ENCODE data around the gene C1orf21. TPM values are rescaled to one million over a fixed set of nuclear protein-coding genes. Genes with fewer than 3 reads are reported as not detected.

The C1orf21 gene
- polyA plus RNA-seq, 3 donors = 0.23 to 1.1 (median 0.28) TPM

- intact Hi-C loops (cut with micrococcal nuclease) = no loop called here
- Mint-ChIP-seq H3K4me3 (no peak overlapping the region), H3K4me1 (peaks cover 39% of the 10 kb centered on the region), H3K9me3 (peaks cover 0 to 9% (median 5%) of the 10 kb centered on the region in 7 donors), H3K27me3 (ENCODE audit: low read depth in 3 of 3) (peaks cover 0 to 5% (median 3%) of the 10 kb centered on the region in 3 donors), H3K27ac (no peak overlapping the region), H3K36me3 (no peaks in the 10 kb centered on the region)
- H3K36me3 ChIP-seq (replicated peaks in 1 of 2; ENCODE audit: control insufficient read depth in 1 of 2, insufficient read depth in 2 of 2, low read length in 2 of 2) = no peaks in the 10 kb centered on the region
- WGBS (ENCODE audit: insufficient coverage) = 100% methylated on average over 2 of the region's 6 CpGs
- H3K9me3 ChIP-seq (replicated peaks in 1 of 2; ENCODE audit: control insufficient read depth in 1 of 2, insufficient read depth in 1 of 2, low read length in 2 of 2) = peaks cover 0 to 4% of the 10 kb centered on the region in 2 donors
- peaks cover 13 to 21% of the 10 kb centered on the region in 2 donors for H3K4me1 ChIP-seq (ENCODE audit: control insufficient read depth in 1 of 2, insufficient read depth in 2 of 2, low read length in 2 of 2)
- H3K4me2 ChIP-seq (replicated peaks; ENCODE audit: extremely low read depth, low read length, poor library complexity, severe bottlenecking) = no peak overlapping the region
- no peak overlapping the region for H3K4me3 ChIP-seq (replicated peaks in 1 of 3; ENCODE audit: low read depth in 2 of 3, low read length in 3 of 3)
- TF ChIP-seq CTCF (IDR thresholded peaks at IDR 0.05) = no peak
- H3K79me2 ChIP-seq (ENCODE audit: insufficient read depth, low read length) = no peaks in the 10 kb centered on the region
- H3K27me3 ChIP-seq (ENCODE audit: control insufficient read depth in 2 of 2, insufficient read depth in 2 of 2, low read length in 2 of 2) = no peaks in the 10 kb centered on the region
- no peaks in the 10 kb centered on the region for H4K20me1 ChIP-seq (ENCODE audit: insufficient read depth, low read length)
- no peak for DNase-seq
- H3K9ac ChIP-seq (ENCODE audit: insufficient read depth, low read length, poor library complexity, severe bottlenecking) = no peak overlapping the region
- H3K27ac ChIP-seq (ENCODE audit: low read depth in 1 of 2, low read length in 2 of 2) = no peak overlapping the region
- no peak overlapping the region for H2AFZ ChIP-seq (ENCODE audit: insufficient read depth, low read depth, low read length, poor library complexity, severe bottlenecking)
These were observed 249.2 kb downstream of the C1orf21 start for GRCh38 chr1:184635980-184636431.

- WGBS (ENCODE audit: insufficient coverage) = no CpG with 5 or more reads among the region's 2 CpGs
- peak overlapping the region; percentile 43 for H3K4me2 ChIP-seq (replicated peaks; ENCODE audit: extremely low read depth, low read length, poor library complexity, severe bottlenecking)
These were observed 250.9 kb downstream of the C1orf21 start for GRCh38 chr1:184637664-184638240.

More at GRCh38 chr1:184637664-184638240, 250.9 kb downstream of the C1orf21 start:
- DNase-seq = peak in 2 of 3 donors; percentile 56 to 74
- H2AFZ ChIP-seq (ENCODE audit: insufficient read depth, low read depth, low read length, poor library complexity, severe bottlenecking) = no peak overlapping the region
- TF ChIP-seq CTCF (IDR thresholded peaks at IDR 0.05) = no peak
- peaks cover 0 to 4% of the 10 kb centered on the region in 2 donors for H3K9me3 ChIP-seq (replicated peaks in 1 of 2; ENCODE audit: control insufficient read depth in 1 of 2, insufficient read depth in 1 of 2, low read length in 2 of 2)
- peak overlapping the region in 1 of 2 donors; percentile 65 for H3K27ac ChIP-seq (ENCODE audit: low read depth in 1 of 2, low read length in 2 of 2)
- H4K20me1 ChIP-seq (ENCODE audit: insufficient read depth, low read length) = no peaks in the 10 kb centered on the region
- H3K27me3 Mint-ChIP-seq (ENCODE audit: low read depth in 3 of 3) = peaks cover 0 to 8% (median 4%) of the 10 kb centered on the region in 3 donors
- H3K4me3 ChIP-seq (replicated peaks in 1 of 3; ENCODE audit: low read depth in 2 of 3, low read length in 3 of 3) = peak overlapping the region in 1 of 3 experiments; percentile 24
- H3K4me3 Mint-ChIP-seq = no peak overlapping the region
- H3K27ac Mint-ChIP-seq = peak overlapping the region in 4 of 7 donors; percentile 20 to 80 (median 60)
- peaks cover 44% of the 10 kb centered on the region for H3K4me1 Mint-ChIP-seq
- H3K9me3 Mint-ChIP-seq = peaks cover 0 to 9% (median 5%) of the 10 kb centered on the region in 7 donors
- H3K27me3 ChIP-seq (ENCODE audit: control insufficient read depth in 2 of 2, insufficient read depth in 2 of 2, low read length in 2 of 2) = no peaks in the 10 kb centered on the region
- H3K36me3 ChIP-seq (replicated peaks in 1 of 2; ENCODE audit: control insufficient read depth in 1 of 2, insufficient read depth in 2 of 2, low read length in 2 of 2) = no peaks in the 10 kb centered on the region
- H3K9ac ChIP-seq (ENCODE audit: insufficient read depth, low read length, poor library complexity, severe bottlenecking) = no peak overlapping the region
- H3K36me3 Mint-ChIP-seq = no peaks in the 10 kb centered on the region
- intact Hi-C loops (cut with micrococcal nuclease) = no loop called here
- no peaks in the 10 kb centered on the region for H3K79me2 ChIP-seq (ENCODE audit: insufficient read depth, low read length)
- peaks cover 13 to 21% of the 10 kb centered on the region in 2 donors for H3K4me1 ChIP-seq (ENCODE audit: control insufficient read depth in 1 of 2, insufficient read depth in 2 of 2, low read length in 2 of 2)
